SK-N-SH (cell line): ENCODE data around the gene SASH1. TPM values are rescaled to one million over a fixed set of nuclear protein-coding genes. Genes with fewer than 3 reads are reported as not detected.

Source experiments
- CTCF ChIA-PET: fragments of 300-600, 350-600 bp; formaldehyde crosslinking; extraction: SDS; loops from one replicate; lab custom pipeline; 2021; lab: Yijun Ruan, JAX
- POLR2A ChIA-PET: fragments of 350-600 bp; sonication (Branson Sonifier 250); formaldehyde crosslinking; extraction: SDS; loops from one replicate; lab custom pipeline; 2020; ENCODE audit warnings: antibody characterized with exemption, inconsistent platforms; lab: Yijun Ruan, JAX
- DNase-seq: peaks from one replicate; pipeline ENCODE4 v3.0.0; 2012
- H2AFZ ChIP-seq: fragments of 200-600 bp; sonication (generic); 2 replicates; pipeline ENCODE4 v1.8.1; 2016; ENCODE audit warnings: antibody characterized with exemption, mild to moderate bottlenecking, low read depth
- H3F3A ChIP-seq: fragments of 200-600 bp; sonication (generic); replicated peaks from 2 replicates; pipeline ENCODE3; 2016; ENCODE audit warnings: antibody characterized with exemption, mild to moderate bottlenecking; ENCODE audit not compliant: insufficient read depth
- H3K27ac ChIP-seq, 2 experiments: fragments of 200-500 bp in 1 of 2; fragments of 200-600 bp in 1 of 2; sonication (Bioruptor generic) in 1 of 2; sonication (generic), shearing (Covaris generic) in 1 of 2; 2 replicates each; pipeline versions ENCODE4 v1.5.1 to v1.6.1; 2014 to 2016; ENCODE audit warnings: low read depth in 2 of 2, inconsistent platforms in 1 of 2, low read length in 1 of 2, mild to moderate bottlenecking in 1 of 2, mixed read lengths in 1 of 2
- H3K27me3 ChIP-seq: fragments of 200-600 bp; sonication (generic), shearing (Covaris generic); 2 replicates; pipeline ENCODE4 v1.6.1; 2016; ENCODE audit warnings: mixed run types; ENCODE audit not compliant: insufficient read depth
- H3K36me3 ChIP-seq, 2 experiments: fragments of 200-500 bp in 1 of 2; fragments of 200-600 bp in 1 of 2; sonication (Bioruptor generic) in 1 of 2; sonication (generic) in 1 of 2; replicated peaks in 1 of 2; 2 replicates each; pipeline versions ENCODE3 to v1.5.1; 2014 to 2016; ENCODE audit warnings: low read length in 1 of 2, mild to moderate bottlenecking in 1 of 2; ENCODE audit not compliant: insufficient read depth in 2 of 2, control insufficient read depth in 1 of 2
- H3K4me1 ChIP-seq, 2 experiments: fragments of 200-500 bp in 1 of 2; fragments of 200-600 bp in 1 of 2; sonication (Bioruptor generic) in 1 of 2; sonication (generic), shearing (Covaris generic) in 1 of 2; 2 replicates each; pipeline versions ENCODE4 v1.5.1 to v1.6.1; 2014 to 2016; ENCODE audit warnings: low read depth in 1 of 2, low read length in 1 of 2, mixed run types in 1 of 2; ENCODE audit not compliant: insufficient read depth in 2 of 2, control insufficient read depth in 1 of 2
- H3K4me2 ChIP-seq: fragments of 200-600 bp; sonication (generic), shearing (Covaris generic); 2 replicates; pipeline ENCODE4 v1.6.1; 2017; ENCODE audit warnings: mixed run types
- H3K4me3 ChIP-seq, 2 experiments: fragments of 200-500 bp in 1 of 2; fragments of 200-600 bp in 1 of 2; sonication (Bioruptor generic) in 1 of 2; sonication (generic), shearing (Covaris generic) in 1 of 2; 2 replicates each; pipeline versions ENCODE4 v1.5.1 to v1.8.1; 2014 to 2016; ENCODE audit warnings: low read depth in 2 of 2, inconsistent platforms in 1 of 2, low read length in 1 of 2, mild to moderate bottlenecking in 1 of 2, mixed read lengths in 1 of 2, moderate library complexity in 1 of 2
- H3K79me2 ChIP-seq: fragments of 200-600 bp; sonication (generic); 2 replicates; pipeline ENCODE4 v1.8.1; 2017; ENCODE audit warnings: mild to moderate bottlenecking; ENCODE audit not compliant: insufficient read depth
- H3K9ac ChIP-seq: fragments of 200-600 bp; sonication (generic); 2 replicates; pipeline ENCODE4 v1.6.1; 2017; ENCODE audit warnings: mixed run types
- H3K9me2 ChIP-seq: fragments of 200-600 bp; sonication (generic); 2 replicates; pipeline ENCODE4 v1.6.1; 2017; ENCODE audit warnings: mixed run types
- H3K9me3 ChIP-seq: fragments of 200-600 bp; sonication (generic); 2 replicates; pipeline ENCODE4 v1.6.1; 2017; ENCODE audit warnings: mixed run types, mild to moderate bottlenecking, moderate library complexity
- H4K20me1 ChIP-seq: fragments of 200-600 bp; sonication (generic); 2 replicates; pipeline ENCODE4 v1.6.1; 2017; ENCODE audit warnings: mild to moderate bottlenecking, mixed run types; ENCODE audit not compliant: insufficient read depth
- CHD2 ChIP-seq: fragments of 150-350 bp; IDR thresholded peaks from 2 replicates; pipeline ENCODE4 v1.6.1; 2018; ENCODE audit warnings: low read length; ENCODE audit not compliant: partially characterized antibody
- ELF1 ChIP-seq: IDR thresholded peaks from 2 replicates; pipeline ENCODE4 v1.4.0; 2012
- FOXJ3 ChIP-seq: sonication (generic); formaldehyde crosslinking; IDR thresholded peaks from 2 replicates; pipeline ENCODE4 v1.5.1; 2020; ENCODE audit warnings: mild to moderate bottlenecking, missing genetic modification reagents
- FOXM1 ChIP-seq: IDR thresholded peaks from 2 replicates; pipeline ENCODE4 v1.4.0; 2012; ENCODE audit warnings: low read depth, mild to moderate bottlenecking
- GABPA ChIP-seq: IDR thresholded peaks from 2 replicates; pipeline ENCODE4 v1.4.0; 2012; ENCODE audit warnings: low read depth, mild to moderate bottlenecking
- JUND ChIP-seq: IDR thresholded peaks from 2 replicates; pipeline ENCODE4 v1.4.0; 2012
- MXI1 ChIP-seq: IDR thresholded peaks from 2 replicates; pipeline ENCODE4 v1.6.1; 2012; ENCODE audit warnings: mild to moderate bottlenecking, low read depth, low read length, improper control_type of control experiment
- NRF1 ChIP-seq: IDR thresholded peaks from 2 replicates; pipeline ENCODE4 v1.6.1; 2012; ENCODE audit warnings: low read depth, mild to moderate bottlenecking, low read length
- RAD21 ChIP-seq: IDR thresholded peaks from 2 replicates; pipeline ENCODE4 v1.6.1; 2012; ENCODE audit warnings: mild to moderate bottlenecking, low read length
- SIN3A ChIP-seq: IDR thresholded peaks from 2 replicates; pipeline ENCODE4 v1.6.1; 2012; ENCODE audit warnings: low read depth, mild to moderate bottlenecking, low read length, moderate library complexity, borderline replicate concordance
- SMC3 ChIP-seq: IDR thresholded peaks from 2 replicates; pipeline ENCODE4 v1.6.1; 2012; ENCODE audit warnings: low read depth, low read length, improper control_type of control experiment
- TAF1 ChIP-seq: IDR thresholded peaks from 2 replicates; pipeline ENCODE4 v1.6.1; 2012; ENCODE audit warnings: low read depth, mild to moderate bottlenecking, low read length, moderate library complexity, borderline replicate concordance
- TEAD4 ChIP-seq: IDR thresholded peaks from 2 replicates; pipeline ENCODE4 v1.4.0; 2012; ENCODE audit warnings: mild to moderate bottlenecking, borderline replicate concordance; ENCODE audit not compliant: insufficient read depth
- YY1 ChIP-seq: IDR thresholded peaks from 2 replicates; pipeline ENCODE4 v1.4.0; 2012; ENCODE audit warnings: low read depth, mild to moderate bottlenecking
- WGBS: methylation state at CpG from one replicate; pipeline ENCODE4 v1.1.6; 2017; ENCODE audit warnings: low lambda C conversion rate; 5-methylcytosine and 5-hydroxymethylcytosine counted together
- polyA plus RNA-seq, 3 experiments: library from polyadenylated mRNA; depleted of rRNA; stranded (reverse); fragments of >200 nt; gene quantifications; 2 replicates each; pipeline ENCODE4 v1.2.3, GENCODE V29; 2012
- TF ChIP-seq, protein P1 (sequence below): IDR thresholded peaks from 2 replicates; pipeline ENCODE4; 2012
- TF ChIP-seq, protein P2 (sequence below): IDR thresholded peaks from 2 replicates; pipeline ENCODE4 v1.4.0; 2012; ENCODE audit warnings: low read depth
- TF ChIP-seq, protein P3 (sequence below): fragments of 150-350 bp; IDR thresholded peaks from 2 replicates; pipeline ENCODE4 v1.6.1; 2016; ENCODE audit warnings: mild to moderate bottlenecking, low read depth, low read length
- TF ChIP-seq, protein P4 (sequence below): IDR thresholded peaks from 2 replicates; pipeline ENCODE4 v1.4.0; 2012; ENCODE audit warnings: low read depth, borderline replicate concordance

The SASH1 gene
- polyA plus RNA-seq, 1 of the 3 experiments (the other 2 are of a cell fraction), result 19.8 TPM

DNA sequence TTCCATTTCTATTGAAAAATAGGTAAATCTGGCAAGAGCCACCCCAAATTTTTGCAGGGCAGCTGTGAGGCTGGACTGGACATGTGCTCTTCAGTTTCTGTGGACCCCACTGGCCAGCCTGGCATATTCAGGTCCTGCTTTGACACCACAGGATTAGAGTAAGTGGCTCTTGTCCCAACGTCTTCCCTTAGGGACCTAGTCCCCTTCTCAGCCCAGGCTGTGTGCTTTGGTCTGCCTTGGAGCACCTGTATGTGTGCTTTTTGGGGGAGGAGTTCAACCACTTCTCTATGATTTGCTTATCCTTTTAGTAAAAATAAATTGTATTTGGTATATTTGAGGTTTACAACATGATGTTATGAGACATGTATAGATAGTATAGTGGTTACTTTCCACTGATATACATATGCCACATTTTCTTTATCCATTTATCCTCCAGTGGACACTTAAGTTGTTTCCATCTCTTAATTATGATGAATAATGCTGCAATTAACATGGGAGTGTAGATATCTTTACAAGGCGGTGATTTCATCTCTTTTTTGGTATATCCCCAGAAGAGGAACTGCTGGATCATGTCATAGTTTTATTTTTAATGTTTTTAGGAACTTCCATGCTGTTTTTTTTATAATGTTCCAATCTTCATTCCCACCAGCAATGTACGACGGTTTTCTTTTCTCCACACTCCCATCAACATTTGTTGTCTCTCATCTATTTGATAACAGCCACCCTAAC, 236.4 kb downstream of the SASH1 start:
- no peak overlapping the region for H3K4me3 ChIP-seq
- H3K4me1 ChIP-seq, result no peaks in the 10 kb centered on the region
- H3K9ac ChIP-seq, result no peak overlapping the region
- WGBS, result 26% methylated on average over 3 of the region's 4 CpGs
- no peaks in the 10 kb centered on the region for H3K36me3 ChIP-seq
- H2AFZ ChIP-seq, result no peak overlapping the region
- POLR2A ChIA-PET, result no interaction called here
- no peaks in the 10 kb centered on the region for H4K20me1 ChIP-seq
- H3K79me2 ChIP-seq, result no peaks in the 10 kb centered on the region
- no peaks in the 10 kb centered on the region for H3K9me3 ChIP-seq
- H3K27me3 ChIP-seq, result no peaks in the 10 kb centered on the region; the same call in 1 of the 2 replicates
- CTCF ChIA-PET, result interaction anchor here (1.1 to 2.4 kb wide), 7 partner anchors 8 to 364 kb away, joined by 3 to 15 read pairs (median 6); no protein-coding TSS in a partner anchor
- no peak overlapping the region for H3K27ac ChIP-seq
- no peak for DNase-seq
- TF ChIP-seq SMC3 (no peak), YY1 (no peak), ELF1 (no peak), TAF1 (no peak), JUND (no peak), FOXJ3 (CRISPR knock-in tag) (no peak), MXI1 (no peak), TEAD4 (no peak), FOXM1 (no peak), CHD2 (no peak), NRF1 (no peak), GABPA (no peak), SIN3A (no peak), RAD21 (no peak)
- TF ChIP-seq, protein P1, sequence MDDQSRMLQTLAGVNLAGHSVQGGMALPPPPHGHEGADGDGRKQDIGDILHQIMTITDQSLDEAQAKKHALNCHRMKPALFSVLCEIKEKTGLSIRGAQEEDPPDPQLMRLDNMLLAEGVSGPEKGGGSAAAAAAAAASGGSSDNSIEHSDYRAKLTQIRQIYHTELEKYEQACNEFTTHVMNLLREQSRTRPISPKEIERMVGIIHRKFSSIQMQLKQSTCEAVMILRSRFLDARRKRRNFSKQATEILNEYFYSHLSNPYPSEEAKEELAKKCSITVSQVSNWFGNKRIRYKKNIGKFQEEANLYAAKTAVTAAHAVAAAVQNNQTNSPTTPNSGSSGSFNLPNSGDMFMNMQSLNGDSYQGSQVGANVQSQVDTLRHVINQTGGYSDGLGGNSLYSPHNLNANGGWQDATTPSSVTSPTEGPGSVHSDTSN, result no peak
- TF ChIP-seq, protein P2, sequence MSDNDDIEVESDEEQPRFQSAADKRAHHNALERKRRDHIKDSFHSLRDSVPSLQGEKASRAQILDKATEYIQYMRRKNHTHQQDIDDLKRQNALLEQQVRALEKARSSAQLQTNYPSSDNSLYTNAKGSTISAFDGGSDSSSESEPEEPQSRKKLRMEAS, result no peak
- TF ChIP-seq, protein P3, sequence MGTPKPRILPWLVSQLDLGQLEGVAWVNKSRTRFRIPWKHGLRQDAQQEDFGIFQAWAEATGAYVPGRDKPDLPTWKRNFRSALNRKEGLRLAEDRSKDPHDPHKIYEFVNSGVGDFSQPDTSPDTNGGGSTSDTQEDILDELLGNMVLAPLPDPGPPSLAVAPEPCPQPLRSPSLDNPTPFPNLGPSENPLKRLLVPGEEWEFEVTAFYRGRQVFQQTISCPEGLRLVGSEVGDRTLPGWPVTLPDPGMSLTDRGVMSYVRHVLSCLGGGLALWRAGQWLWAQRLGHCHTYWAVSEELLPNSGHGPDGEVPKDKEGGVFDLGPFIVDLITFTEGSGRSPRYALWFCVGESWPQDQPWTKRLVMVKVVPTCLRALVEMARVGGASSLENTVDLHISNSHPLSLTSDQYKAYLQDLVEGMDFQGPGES, result no peak
- TF ChIP-seq, protein P4, sequence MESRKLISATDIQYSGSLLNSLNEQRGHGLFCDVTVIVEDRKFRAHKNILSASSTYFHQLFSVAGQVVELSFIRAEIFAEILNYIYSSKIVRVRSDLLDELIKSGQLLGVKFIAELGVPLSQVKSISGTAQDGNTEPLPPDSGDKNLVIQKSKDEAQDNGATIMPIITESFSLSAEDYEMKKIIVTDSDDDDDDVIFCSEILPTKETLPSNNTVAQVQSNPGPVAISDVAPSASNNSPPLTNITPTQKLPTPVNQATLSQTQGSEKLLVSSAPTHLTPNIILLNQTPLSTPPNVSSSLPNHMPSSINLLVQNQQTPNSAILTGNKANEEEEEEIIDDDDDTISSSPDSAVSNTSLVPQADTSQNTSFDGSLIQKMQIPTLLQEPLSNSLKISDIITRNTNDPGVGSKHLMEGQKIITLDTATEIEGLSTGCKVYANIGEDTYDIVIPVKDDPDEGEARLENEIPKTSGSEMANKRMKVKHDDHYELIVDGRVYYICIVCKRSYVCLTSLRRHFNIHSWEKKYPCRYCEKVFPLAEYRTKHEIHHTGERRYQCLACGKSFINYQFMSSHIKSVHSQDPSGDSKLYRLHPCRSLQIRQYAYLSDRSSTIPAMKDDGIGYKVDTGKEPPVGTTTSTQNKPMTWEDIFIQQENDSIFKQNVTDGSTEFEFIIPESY, result no peak
- H3K4me2 ChIP-seq, result no peak overlapping the region
- peaks cover 4% of the 10 kb centered on the region for H3F3A ChIP-seq
- no peaks in the 10 kb centered on the region for H3K9me2 ChIP-seq
